ENCODE measurements around the gene EZR.

EZR gene

DNA sequence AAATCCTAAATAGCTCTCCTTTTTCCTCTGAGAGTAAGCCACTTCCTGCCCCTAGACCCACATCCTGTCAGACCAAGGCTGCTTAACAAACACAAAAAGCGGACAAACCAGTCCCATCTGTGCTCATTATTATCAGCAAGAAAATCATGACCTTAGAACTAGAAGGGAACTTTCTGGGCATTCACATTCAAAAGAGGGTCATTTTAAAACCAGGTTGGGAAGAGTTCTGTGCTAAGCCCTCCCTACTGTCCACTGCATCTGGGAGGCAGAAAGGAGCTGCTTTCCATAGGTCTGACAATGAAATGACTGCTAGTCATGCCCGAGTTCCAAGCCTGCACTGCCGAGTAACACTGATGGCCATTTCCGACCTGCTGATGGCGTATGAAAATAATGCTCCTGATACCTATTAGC, 15.4 kb downstream of the EZR start:
- H3K4ac ChIP-seq (ENCODE audit: low read depth in 1 of 2, low read length in 2 of 2), result peak overlapping the region in 1 of 2 experiments; percentile 64
- no peaks in the 10 kb centered on the region for H3K27me3 ChIP-seq (ENCODE audit: control insufficient read depth in 1 of 2, insufficient read depth in 1 of 2, low read length in 2 of 2)
- H3K4me2 ChIP-seq (ENCODE audit: low read length, poor library complexity, severe bottlenecking), result no peak overlapping the region
- H3K4me1 ChIP-seq (ENCODE audit: control insufficient read depth, insufficient read depth, low read depth, low read length), result peaks cover 27% of the 10 kb centered on the region
- peak; percentile 53 for DNase-seq
- peak overlapping the region; percentile 70 for H4K91ac ChIP-seq (ENCODE audit: low read length)
- peak overlapping the region in 1 of 2 experiments; percentile 49 for H2BK12ac ChIP-seq (ENCODE audit: low read length in 2 of 2)
- no peak overlapping the region for H3K4me3 ChIP-seq (ENCODE audit: insufficient read depth in 1 of 2, low read depth in 1 of 2, low read length in 2 of 2)
- H2BK5ac ChIP-seq (ENCODE audit: low read depth, low read length, poor library complexity, severe bottlenecking), result no peak overlapping the region
- H2AFZ ChIP-seq (ENCODE audit: low read depth, low read length), result no peak overlapping the region
- no peak overlapping the region for H3K14ac ChIP-seq (ENCODE audit: low read length in 2 of 2)
- WGBS, result 42% methylated on average over 3 of the region's 5 CpGs
- peak overlapping the region; percentile 49 for H3K27ac ChIP-seq (ENCODE audit: low read length, poor library complexity, severe bottlenecking)
- H3K9me3 ChIP-seq (ENCODE audit: control insufficient read depth, low read length), result no peaks in the 10 kb centered on the region
- peak overlapping the region; percentile 91 for H4K8ac ChIP-seq (ENCODE audit: low read length)
- H2BK120ac ChIP-seq (ENCODE audit: low read depth, low read length), result no peak overlapping the region
- peak overlapping the region; percentile 54 to 88 for H3K18ac ChIP-seq (ENCODE audit: low read depth in 1 of 2, low read length in 2 of 2)
- no peak overlapping the region for H3K9ac ChIP-seq (ENCODE audit: low read length)
- peaks cover 0 to 5% of the 10 kb centered on the region in 2 experiments for H3K36me3 ChIP-seq (ENCODE audit: control insufficient read depth in 1 of 2, insufficient read depth in 2 of 2, low read depth in 1 of 2, low read length in 2 of 2)
- H3K23ac ChIP-seq (ENCODE audit: low read length in 2 of 2), result no peak overlapping the region
- H2BK15ac ChIP-seq (ENCODE audit: low read depth, poor library complexity, severe bottlenecking), result no peak overlapping the region
- H3K79me1 ChIP-seq (replicated peaks; ENCODE audit: low read length, poor library complexity, severe bottlenecking), result peaks cover 3% of the 10 kb centered on the region
- no peak overlapping the region for H2AK5ac ChIP-seq (ENCODE audit: low read length, severe bottlenecking)

DNA sequence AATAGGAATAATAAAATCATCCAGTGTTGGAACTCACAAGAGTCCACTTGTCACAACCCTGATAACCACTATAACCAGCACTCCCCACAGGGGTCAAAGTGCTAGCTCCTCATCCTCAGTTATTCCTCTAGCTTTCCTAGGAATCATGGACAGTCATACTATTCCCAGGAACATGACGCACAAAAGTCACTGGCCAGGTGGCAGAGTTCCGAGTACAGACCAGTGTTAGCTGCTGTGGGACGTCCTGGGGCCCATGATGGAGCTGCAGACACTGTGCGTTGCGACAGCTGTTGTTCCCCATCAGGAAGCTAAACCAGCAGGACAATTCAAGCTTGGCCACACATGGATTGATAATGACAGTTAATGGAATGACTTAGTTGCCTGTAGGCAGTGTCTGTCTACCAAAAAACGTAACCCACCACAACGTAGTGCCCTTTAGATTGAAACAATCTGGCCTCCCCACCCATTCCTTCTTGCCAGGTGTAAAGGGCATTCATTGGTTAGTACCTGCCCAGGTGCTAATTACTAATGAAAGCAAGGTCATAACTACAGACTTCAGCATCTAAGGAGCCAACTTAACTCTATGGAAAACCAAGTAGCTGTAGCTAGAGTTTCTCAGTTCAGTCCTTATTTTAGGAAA, 17.4 kb downstream of the EZR start:
- Histone ChIP-seq H3K9me3 (ENCODE audit: control insufficient read depth, low read length) (no peaks in the 10 kb centered on the region), H2BK5ac (ENCODE audit: low read depth, low read length, poor library complexity, severe bottlenecking) (no peak overlapping the region), H4K8ac (ENCODE audit: low read length) (no peak overlapping the region), H2AFZ (ENCODE audit: low read depth, low read length) (no peak overlapping the region), H3K4me1 (ENCODE audit: control insufficient read depth, insufficient read depth, low read depth, low read length) (peaks cover 20% of the 10 kb centered on the region), H3K79me1 (replicated peaks; ENCODE audit: low read length, poor library complexity, severe bottlenecking) (peaks cover 3% of the 10 kb centered on the region), H2BK15ac (ENCODE audit: low read depth, poor library complexity, severe bottlenecking) (no peak overlapping the region), H3K9ac (ENCODE audit: low read length) (no peak overlapping the region), H3K23ac (ENCODE audit: low read length in 2 of 2) (no peak overlapping the region), H3K4me3 (ENCODE audit: insufficient read depth in 1 of 2, low read depth in 1 of 2, low read length in 2 of 2) (no peak overlapping the region), H3K27me3 (ENCODE audit: control insufficient read depth in 1 of 2, insufficient read depth in 1 of 2, low read length in 2 of 2) (no peaks in the 10 kb centered on the region), H3K4ac (ENCODE audit: low read depth in 1 of 2, low read length in 2 of 2) (peak overlapping the region in 1 of 2 experiments; percentile 6), H3K27ac (ENCODE audit: low read length, poor library complexity, severe bottlenecking) (no peak overlapping the region), H3K4me2 (ENCODE audit: low read length, poor library complexity, severe bottlenecking) (no peak overlapping the region), H3K36me3 (ENCODE audit: control insufficient read depth in 1 of 2, insufficient read depth in 2 of 2, low read depth in 1 of 2, low read length in 2 of 2) (no peaks in the 10 kb centered on the region), H2BK12ac (ENCODE audit: low read length in 2 of 2) (peak overlapping the region in 1 of 2 experiments; percentile 49), H4K91ac (ENCODE audit: low read length) (no peak overlapping the region), H3K14ac (ENCODE audit: low read length in 2 of 2) (no peak overlapping the region), H2AK5ac (ENCODE audit: low read length, severe bottlenecking) (no peak overlapping the region), H2BK120ac (ENCODE audit: low read depth, low read length) (no peak overlapping the region), H3K18ac (ENCODE audit: low read depth in 1 of 2, low read length in 2 of 2) (no peak overlapping the region)
- 94% methylated on average over 7 of the region's 7 CpGs for WGBS
- DNase-seq, result no peak

DNA sequence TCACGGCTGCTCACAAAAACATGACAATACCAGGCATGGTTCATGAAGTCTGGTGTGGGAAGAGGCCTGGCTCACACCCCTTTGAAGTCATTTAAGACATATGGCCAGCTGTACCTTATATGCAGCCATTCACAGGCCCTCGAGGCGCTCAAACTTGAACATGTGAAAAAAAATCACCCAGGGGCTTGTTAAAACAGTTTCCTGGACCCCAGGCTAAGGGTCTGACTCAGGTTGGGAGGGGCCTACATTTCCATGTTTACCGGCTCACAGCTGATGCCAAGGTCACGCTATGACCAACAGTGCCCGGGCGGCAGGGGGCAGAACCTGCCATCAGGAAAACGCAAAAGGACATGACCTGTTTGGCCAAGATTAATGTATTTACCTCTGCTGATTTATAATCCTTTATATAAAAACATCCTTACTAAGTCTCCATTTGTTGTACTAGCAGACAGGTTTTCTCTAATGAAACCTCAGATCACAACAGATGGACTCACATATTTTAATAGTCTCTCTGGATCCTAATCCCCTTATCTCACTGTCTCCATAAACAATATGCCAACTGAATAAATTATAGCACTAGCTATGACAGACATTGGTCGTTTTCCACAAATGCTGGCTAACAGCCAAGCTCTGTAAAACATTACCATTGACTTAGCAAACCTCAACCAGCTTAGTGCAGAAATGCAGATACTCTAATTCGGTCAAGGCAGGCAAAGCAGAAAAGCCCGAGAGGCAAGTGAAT, 19.9 kb downstream of the EZR start:
- Histone ChIP-seq H2BK12ac (ENCODE audit: low read length in 2 of 2) (peak overlapping the region in 1 of 2 experiments; percentile 10), H3K18ac (ENCODE audit: low read depth in 1 of 2, low read length in 2 of 2) (peak overlapping the region in 1 of 2 experiments; percentile 4), H3K9ac (ENCODE audit: low read length) (no peak overlapping the region), H3K4me1 (ENCODE audit: control insufficient read depth, insufficient read depth, low read depth, low read length) (peaks cover 24% of the 10 kb centered on the region), H2BK15ac (ENCODE audit: low read depth, poor library complexity, severe bottlenecking) (no peak overlapping the region), H3K4me2 (ENCODE audit: low read length, poor library complexity, severe bottlenecking) (no peak overlapping the region), H4K91ac (ENCODE audit: low read length) (no peak overlapping the region), H3K36me3 (ENCODE audit: control insufficient read depth in 1 of 2, insufficient read depth in 2 of 2, low read depth in 1 of 2, low read length in 2 of 2) (peaks cover 0 to 2% of the 10 kb centered on the region in 2 experiments), H2BK5ac (ENCODE audit: low read depth, low read length, poor library complexity, severe bottlenecking) (no peak overlapping the region), H3K4ac (ENCODE audit: low read depth in 1 of 2, low read length in 2 of 2) (peak overlapping the region in 1 of 2 experiments; percentile 40), H2AK5ac (ENCODE audit: low read length, severe bottlenecking) (peak overlapping the region; percentile 75), H4K8ac (ENCODE audit: low read length) (no peak overlapping the region), H3K27me3 (ENCODE audit: control insufficient read depth in 1 of 2, insufficient read depth in 1 of 2, low read length in 2 of 2) (no peaks in the 10 kb centered on the region), H3K9me3 (ENCODE audit: control insufficient read depth, low read length) (no peaks in the 10 kb centered on the region), H3K4me3 (ENCODE audit: insufficient read depth in 1 of 2, low read depth in 1 of 2, low read length in 2 of 2) (no peak overlapping the region), H3K14ac (ENCODE audit: low read length in 2 of 2) (no peak overlapping the region), H2AFZ (ENCODE audit: low read depth, low read length) (no peak overlapping the region), H3K79me1 (replicated peaks; ENCODE audit: low read length, poor library complexity, severe bottlenecking) (peaks cover 3% of the 10 kb centered on the region), H3K23ac (ENCODE audit: low read length in 2 of 2) (no peak overlapping the region), H2BK120ac (ENCODE audit: low read depth, low read length) (no peak overlapping the region), H3K27ac (ENCODE audit: low read length, poor library complexity, severe bottlenecking) (peak overlapping the region; percentile 22)
- 63% methylated on average over 9 of the region's 11 CpGs for WGBS
- peak; percentile 66 for DNase-seq

DNA sequence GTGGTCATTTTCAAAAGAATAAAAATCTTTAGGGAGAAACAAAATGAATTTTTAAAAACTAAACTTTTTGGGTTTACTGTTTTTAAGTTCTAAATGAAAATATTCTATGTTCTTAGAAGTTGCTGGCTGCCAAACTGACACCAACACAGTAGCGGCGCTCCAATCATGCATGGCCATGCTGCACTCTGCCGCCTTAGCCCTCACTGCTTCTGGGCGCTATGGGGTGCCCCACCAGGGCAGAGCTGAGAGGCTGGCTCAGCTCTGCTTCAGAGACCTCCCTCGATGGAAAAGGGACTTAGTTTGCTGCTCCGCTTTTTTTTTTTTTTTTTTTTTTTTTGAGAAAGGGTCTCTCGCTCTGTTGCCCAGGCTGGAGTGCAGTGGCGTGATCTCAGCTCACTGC, 20.9 kb downstream of the EZR start:
- Histone ChIP-seq H2AK5ac (ENCODE audit: low read length, severe bottlenecking) (no peak overlapping the region), H3K14ac (ENCODE audit: low read length in 2 of 2) (no peak overlapping the region), H3K4ac (ENCODE audit: low read depth in 1 of 2, low read length in 2 of 2) (no peak overlapping the region), H2BK120ac (ENCODE audit: low read depth, low read length) (peak overlapping the region; percentile 54), H2AFZ (ENCODE audit: low read depth, low read length) (no peak overlapping the region), H2BK5ac (ENCODE audit: low read depth, low read length, poor library complexity, severe bottlenecking) (no peak overlapping the region), H2BK15ac (ENCODE audit: low read depth, poor library complexity, severe bottlenecking) (no peak overlapping the region), H4K91ac (ENCODE audit: low read length) (no peak overlapping the region), H3K9me3 (ENCODE audit: control insufficient read depth, low read length) (no peaks in the 10 kb centered on the region), H3K4me1 (ENCODE audit: control insufficient read depth, insufficient read depth, low read depth, low read length) (peaks cover 24% of the 10 kb centered on the region), H2BK12ac (ENCODE audit: low read length in 2 of 2) (peak overlapping the region in 1 of 2 experiments; percentile 96), H3K27me3 (ENCODE audit: control insufficient read depth in 1 of 2, insufficient read depth in 1 of 2, low read length in 2 of 2) (no peaks in the 10 kb centered on the region), H3K9ac (ENCODE audit: low read length) (peak overlapping the region; percentile 2), H4K8ac (ENCODE audit: low read length) (no peak overlapping the region), H3K79me1 (replicated peaks; ENCODE audit: low read length, poor library complexity, severe bottlenecking) (peaks cover 3% of the 10 kb centered on the region), H3K4me3 (ENCODE audit: insufficient read depth in 1 of 2, low read depth in 1 of 2, low read length in 2 of 2) (no peak overlapping the region), H3K23ac (ENCODE audit: low read length in 2 of 2) (no peak overlapping the region), H3K36me3 (ENCODE audit: control insufficient read depth in 1 of 2, insufficient read depth in 2 of 2, low read depth in 1 of 2, low read length in 2 of 2) (peaks cover 0 to 2% of the 10 kb centered on the region in 2 experiments), H3K18ac (ENCODE audit: low read depth in 1 of 2, low read length in 2 of 2) (no peak overlapping the region), H3K27ac (ENCODE audit: low read length, poor library complexity, severe bottlenecking) (no peak overlapping the region), H3K4me2 (ENCODE audit: low read length, poor library complexity, severe bottlenecking) (no peak overlapping the region)
- DNase-seq, result no peak
- 100% methylated on average over 6 of the region's 8 CpGs for WGBS

Data from mesenchymal stem cell (in vitro differentiated cells and primary cell).